GM23248 (cell line): ENCODE data around the gene MORN1. TPM values are rescaled to one million over a fixed set of nuclear protein-coding genes. Genes with fewer than 3 reads are reported as not detected.

Experiments used
- DNase-seq: peaks from one replicate; pipeline ENCODE4 v3.0.0-alpha.2; 2015
- H2AFZ ChIP-seq: fragments of 200-600 bp; sonication (generic); 2 replicates; pipeline ENCODE4 v1.6.1; 2016; ENCODE audit warnings: antibody characterized with exemption
- H3F3A ChIP-seq: fragments of 200-600 bp; sonication (generic); 2 replicates; pipeline ENCODE4 v1.6.1; 2016; ENCODE audit warnings: mild to moderate bottlenecking, antibody characterized with exemption, mixed run types; ENCODE audit not compliant: insufficient read depth
- H3K27ac ChIP-seq: fragments of 200-600 bp; sonication (generic); 2 replicates; pipeline ENCODE4 v1.5.1; 2016; ENCODE audit warnings: mild to moderate bottlenecking
- H3K27me3 ChIP-seq: fragments of 200-600 bp; sonication (generic); replicated peaks from 2 replicates; pipeline ENCODE4 v1.6.1; 2016; ENCODE audit warnings: mild to moderate bottlenecking; ENCODE audit not compliant: insufficient read depth
- H3K36me3 ChIP-seq: fragments of 200-600 bp; sonication (generic); 2 replicates; pipeline ENCODE4 v1.6.1; 2016; ENCODE audit warnings: low read depth, mild to moderate bottlenecking
- H3K4me1 ChIP-seq: fragments of 200-600 bp; sonication (generic); 2 replicates; pipeline ENCODE4 v1.6.1; 2016; ENCODE audit warnings: mild to moderate bottlenecking; ENCODE audit not compliant: insufficient read depth
- H3K4me2 ChIP-seq: fragments of 200-600 bp; sonication (generic); one replicate; pipeline ENCODE4 v1.6.1; 2016; ENCODE audit warnings: mild to moderate bottlenecking; ENCODE audit not compliant: unreplicated experiment
- H3K4me3 ChIP-seq: fragments of 200-600 bp; sonication (generic); 2 replicates; pipeline ENCODE4 v1.5.1; 2016; ENCODE audit warnings: mild to moderate bottlenecking
- H3K79me2 ChIP-seq: fragments of 200-600 bp; sonication (generic); 2 replicates; pipeline ENCODE4 v1.6.1; 2016; ENCODE audit warnings: mild to moderate bottlenecking; ENCODE audit not compliant: insufficient read depth
- H3K9ac ChIP-seq: fragments of 200-600 bp; sonication (generic); 2 replicates; pipeline ENCODE4 v1.6.1; 2016; ENCODE audit warnings: mild to moderate bottlenecking
- H3K9me2 ChIP-seq: fragments of 200-600 bp; sonication (generic); 2 replicates; pipeline ENCODE4 v1.6.1; 2016; ENCODE audit warnings: mixed run types, mild to moderate bottlenecking, moderate library complexity; ENCODE audit not compliant: insufficient read depth
- H3K9me3 ChIP-seq: fragments of 200-600 bp; sonication (generic); one replicate; pipeline ENCODE4 v1.6.1; 2017; ENCODE audit warnings: low read depth
- H4K20me1 ChIP-seq: fragments of 200-600 bp; sonication (generic); 2 replicates; pipeline ENCODE4 v1.6.0; 2016; ENCODE audit not compliant: insufficient read depth
- EZH2 ChIP-seq: fragments of 200-600 bp; sonication (generic); IDR thresholded peaks from 2 replicates; pipeline ENCODE4 v1.6.1; 2018; ENCODE audit warnings: antibody characterized with exemption, mild to moderate bottlenecking; ENCODE audit not compliant: insufficient read depth, poor library complexity, severe bottlenecking
- EZH2phosphoT487 ChIP-seq: fragments of 200-600 bp; sonication (generic); IDR thresholded peaks from 2 replicates; pipeline ENCODE4 v1.6.1; 2018; ENCODE audit warnings: antibody characterized with exemption, moderate library complexity, mild to moderate bottlenecking, low read depth; ENCODE audit not compliant: insufficient read depth
- WGBS, 2 experiments: methylation state at CpG; one replicate each; pipeline ENCODE4 v1.1.6; 2015 to 2017; ENCODE audit warnings: low lambda C conversion rate in 2 of 2, low coverage in 1 of 2; ENCODE audit errors: missing lambda C conversion rate in 2 of 2; 5-methylcytosine and 5-hydroxymethylcytosine counted together
- in situ Hi-C: fragments of 300-500 bp; cut with MboI; formaldehyde crosslinking; loops from 2 replicates; pipeline ENCODE4 v1.15.0; 2020
- polyA plus RNA-seq: library from polyadenylated mRNA; unstranded; fragments of >200 nt; fragmentation: Nextera tagmentation; extraction: Ambion mirVana; gene quantifications from 2 replicates; pipeline ENCODE4 v1.2.1, GENCODE V29; 2016
- total RNA-seq: library from RNA; depleted of rRNA; stranded (reverse); fragments of >200 nt; shearing (Covaris generic); gene quantifications from 2 replicates; pipeline ENCODE4 v1.2.3, GENCODE V29; 2014

The MORN1 gene
- total and polyA plus RNA-seq, 2 experiments from 2014 or later = 7.2 to 8.8 TPM

- H3K79me2 ChIP-seq = no peaks in the 10 kb centered on the region
- H4K20me1 ChIP-seq = no peaks in the 10 kb centered on the region
- H2AFZ ChIP-seq = no peak overlapping the region
- H3K9me2 ChIP-seq = no peaks in the 10 kb centered on the region
- no peaks in the 10 kb centered on the region for H3K36me3 ChIP-seq
- no peak overlapping the region for H3K27ac ChIP-seq
- H3K9ac ChIP-seq = no peak overlapping the region
- no peaks in the 10 kb centered on the region for H3K4me1 ChIP-seq
- in situ Hi-C loops = no loop called here
- WGBS, 2 experiments = 90 to 92% methylated on average over 8 of the region's 8 CpGs
- DNase-seq = no peak
- TF ChIP-seq EZH2 (no peak), EZH2phosphoT487 (no peak)
- H3F3A ChIP-seq = no peaks in the 10 kb centered on the region
- no peak overlapping the region for H3K4me2 ChIP-seq
- H3K9me3 ChIP-seq = no peaks in the 10 kb centered on the region
- no peak overlapping the region for H3K4me3 ChIP-seq
- no peaks in the 10 kb centered on the region for H3K27me3 ChIP-seq
These were observed 23.2 kb downstream of the MORN1 start for GRCh38 chr1:2368053-2368744.

- TF ChIP-seq EZH2 (no peak), EZH2phosphoT487 (no peak)
- no peaks in the 10 kb centered on the region for H3K79me2 ChIP-seq
- H3K27me3 ChIP-seq = no peaks in the 10 kb centered on the region
- no peak overlapping the region for H3K9ac ChIP-seq
- in situ Hi-C loops = no loop called here
- no peak overlapping the region for H3K27ac ChIP-seq
- H4K20me1 ChIP-seq = no peaks in the 10 kb centered on the region
- no peaks in the 10 kb centered on the region; the same call in 1 of the 2 replicates for H3K4me1 ChIP-seq
- no peak overlapping the region for H2AFZ ChIP-seq
- 87 to 88% methylated on average over 2 of the region's 2 CpGs for WGBS, 2 experiments
- no peaks in the 10 kb centered on the region for H3K9me3 ChIP-seq
- no peak overlapping the region for H3K4me3 ChIP-seq
- no peak overlapping the region for H3K4me2 ChIP-seq
- no peak for DNase-seq
- H3F3A ChIP-seq = no peaks in the 10 kb centered on the region
- H3K9me2 ChIP-seq = no peaks in the 10 kb centered on the region
- no peaks in the 10 kb centered on the region for H3K36me3 ChIP-seq
These were observed 27.4 kb downstream of the MORN1 start for GRCh38 chr1:2363847-2364513.

- in situ Hi-C loops = no loop called here
- H3F3A ChIP-seq = no peaks in the 10 kb centered on the region
- WGBS, 2 experiments = 80 to 85% methylated on average over 11 of the region's 11 CpGs
- TF ChIP-seq EZH2 = no peak
- no peaks in the 10 kb centered on the region for H3K27me3 ChIP-seq
- no peaks in the 10 kb centered on the region for H3K79me2 ChIP-seq
- H2AFZ ChIP-seq = no peak overlapping the region
- H3K9me2 ChIP-seq = no peaks in the 10 kb centered on the region
- no peaks in the 10 kb centered on the region for H3K9me3 ChIP-seq
- H3K4me3 ChIP-seq = no peak overlapping the region
- DNase-seq = no peak
- H4K20me1 ChIP-seq = no peaks in the 10 kb centered on the region
- H3K27ac ChIP-seq = no peak overlapping the region
- no peaks in the 10 kb centered on the region for H3K36me3 ChIP-seq
- no peak overlapping the region for H3K4me2 ChIP-seq
- no peaks in the 10 kb centered on the region; the same call in 1 of the 2 replicates for H3K4me1 ChIP-seq
- H3K9ac ChIP-seq = no peak overlapping the region
These were observed 30.6 kb downstream of the MORN1 start for GRCh38 chr1:2360588-2361364.
